BJ (cell line): ENCODE measurements around the gene XXYLT1. TPM values are rescaled to one million over a fixed set of nuclear protein-coding genes. Genes with fewer than 3 reads are reported as not detected.

ENCODE experiments used
- CTCF ChIA-PET: fragments of 350-600 bp; formaldehyde crosslinking; extraction: SDS; loops from one replicate; lab custom pipeline; 2021; ENCODE audit warnings: antibody characterized with exemption, inconsistent platforms; lab: Yijun Ruan, JAX
- POLR2A ChIA-PET: fragments of 300-600 bp; sonication (Branson Sonifier 250); formaldehyde crosslinking; extraction: SDS; loops from one replicate; lab custom pipeline; 2021; ENCODE audit warnings: antibody characterized with exemption; lab: Charles Lee
- DNase-seq: peaks from one replicate; pipeline ENCODE4 v3.0.0-alpha.2; 2011; ENCODE audit warnings: low read depth
- H3K27me3 ChIP-seq: 2 replicates; pipeline ENCODE4 v1.6.0; 2011; ENCODE audit warnings: low read length; ENCODE audit not compliant: control insufficient read depth, insufficient read depth
- H3K36me3 ChIP-seq: 2 replicates; pipeline ENCODE4 v1.5.1; 2011; ENCODE audit warnings: low read length; ENCODE audit not compliant: control insufficient read depth, insufficient read depth
- H3K4me3 ChIP-seq: 2 replicates; pipeline ENCODE4 v1.5.1; 2011; ENCODE audit warnings: low read depth, mild to moderate bottlenecking, control low read depth, low read length
- CTCF ChIP-seq: IDR thresholded peaks from 2 replicates; pipeline ENCODE4 v1.5.1; 2011; ENCODE audit warnings: low read depth, mild to moderate bottlenecking, control low read depth, inconsistent platforms, low read length, moderate library complexity; ENCODE audit not compliant: insufficient read depth
- polyA plus RNA-seq: library from polyadenylated mRNA; depleted of rRNA; stranded (reverse); fragments of >200 nt; gene quantifications from 2 replicates; pipeline ENCODE4 v1.2.3, GENCODE V29; 2011

The XXYLT1 gene
- polyA plus RNA-seq, 1 experiment, result 33.5 TPM

- ChIA-PET CTCF (no interaction called here), POLR2A (no interaction called here)
- TF ChIP-seq CTCF, result no peak
- DNase-seq, result no peak
- Histone ChIP-seq H3K27me3 (no peaks in the 10 kb centered on the region), H3K36me3 (no peaks in the 10 kb centered on the region), H3K4me3 (no peak overlapping the region)
Observed at GRCh38 chr3:195164573-195165264, 106.2 kb downstream of the XXYLT1 start.

- no peaks in the 10 kb centered on the region for H3K36me3 ChIP-seq
- no peak for TF ChIP-seq CTCF
- ChIA-PET POLR2A (no interaction called here), CTCF (interaction anchor here (0.5 kb wide), 1 partner anchor 562 kb away, joined by 3 read pairs; no protein-coding TSS in a partner anchor)
- H3K27me3 ChIP-seq, result no peaks in the 10 kb centered on the region
- no peak for DNase-seq
- no peak overlapping the region for H3K4me3 ChIP-seq
Observed at GRCh38 chr3:195163719-195164572, 107.0 kb downstream of the XXYLT1 start.

GRCh38 chr3:195162816-195163215, 108.1 kb downstream of the XXYLT1 start:
- no peak for TF ChIP-seq CTCF
- no peaks in the 10 kb centered on the region for H3K36me3 ChIP-seq
- ChIA-PET POLR2A (no interaction called here), CTCF (no interaction called here)
- H3K27me3 ChIP-seq, result no peaks in the 10 kb centered on the region
- H3K4me3 ChIP-seq, result no peak overlapping the region
- no peak for DNase-seq

GRCh38 chr3:195162033-195162669, 108.8 kb downstream of the XXYLT1 start:
- DNase-seq, result no peak
- ChIA-PET CTCF (no interaction called here), POLR2A (no interaction called here)
- TF ChIP-seq CTCF, result no peak
- Histone ChIP-seq H3K4me3 (no peak overlapping the region), H3K36me3 (no peaks in the 10 kb centered on the region), H3K27me3 (no peaks in the 10 kb centered on the region)

- CTCF ChIA-PET, result no interaction called here
Observed at GRCh38 chr3:195160908-195161434, 110.0 kb downstream of the XXYLT1 start.

More at GRCh38 chr3:195160908-195161434, 110.0 kb downstream of the XXYLT1 start:
- no peak for DNase-seq
- no peaks in the 10 kb centered on the region for H3K36me3 ChIP-seq
- no peak for TF ChIP-seq CTCF
- POLR2A ChIA-PET, result no interaction called here
- no peaks in the 10 kb centered on the region for H3K27me3 ChIP-seq
- H3K4me3 ChIP-seq, result no peak overlapping the region
